Parathyroid adenoma (tissue), 2 donors: ENCODE data around the gene WNT5A.

Experiments
- H2AFZ ChIP-seq: fragments of 300-600 bp; sonication (generic); one replicate; pipeline ENCODE4 v1.7.0; 2017; ENCODE audit warnings: antibody characterized with exemption, mild to moderate bottlenecking
- H3K27ac ChIP-seq: fragments of 300-600 bp; sonication (generic); one replicate; pipeline ENCODE4 v1.7.0; 2017
- H3K27me3 ChIP-seq: fragments of 300-600 bp; sonication (generic); one replicate; pipeline ENCODE4 v1.7.0; 2017; ENCODE audit warnings: low read length; ENCODE audit not compliant: control insufficient read depth, insufficient read depth
- H3K36me3 ChIP-seq: fragments of 300-600 bp; sonication (generic); one replicate; pipeline ENCODE4 v1.7.0; 2017; ENCODE audit warnings: low read length; ENCODE audit not compliant: control insufficient read depth, insufficient read depth
- H3K4me1 ChIP-seq: fragments of 300-600 bp; sonication (generic); one replicate; pipeline ENCODE4 v1.7.0; 2017; ENCODE audit warnings: control low read depth
- H3K4me2 ChIP-seq: fragments of 300-600 bp; sonication (generic); one replicate; pipeline ENCODE4 v1.7.0; 2017; ENCODE audit warnings: low read length
- H3K4me3 ChIP-seq: fragments of 300-600 bp; sonication (generic); one replicate; pipeline ENCODE4 v1.7.0; 2017; ENCODE audit warnings: low read depth, low read length
- H3K79me2 ChIP-seq: fragments of 300-600 bp; sonication (generic); one replicate; pipeline ENCODE4 v1.7.0; 2017; ENCODE audit warnings: control low read depth
- H3K9ac ChIP-seq: fragments of 300-600 bp; sonication (generic); one replicate; pipeline ENCODE4 v1.7.0; 2017; ENCODE audit warnings: mild to moderate bottlenecking
- H3K9me3 ChIP-seq: fragments of 300-600 bp; sonication (generic); one replicate; pipeline ENCODE4 v1.7.0; 2017; ENCODE audit warnings: low read length; ENCODE audit not compliant: control insufficient read depth
- CTCF ChIP-seq: fragments of 300-600 bp; sonication (generic); IDR thresholded peaks from one replicate; pipeline ENCODE4 v1.7.0; 2017; ENCODE audit warnings: antibody characterized with exemption, mild to moderate bottlenecking
- donor health status: primary hyperparathyroidism.

Gene WNT5A

GRCh38 chr3:55526332-55527030 lies 39.4 kb upstream of the WNT5A start:
- Histone ChIP-seq H3K4me1 (no peaks in the 10 kb centered on the region), H3K27me3 (no peaks in the 10 kb centered on the region), H3K36me3 (no peaks in the 10 kb centered on the region), H3K27ac (no peak overlapping the region), H3K9me3 (no peaks in the 10 kb centered on the region), H3K9ac (no peak overlapping the region), H3K4me2 (no peak overlapping the region), H3K4me3 (no peak overlapping the region), H3K79me2 (no peaks in the 10 kb centered on the region), H2AFZ (no peak overlapping the region)
- TF ChIP-seq CTCF = no peak

GRCh38 chr3:55525436-55525835 lies 38.3 kb upstream of the WNT5A start:
- no peaks in the 10 kb centered on the region for H3K9me3 ChIP-seq
- no peaks in the 10 kb centered on the region for H3K27me3 ChIP-seq
- no peaks in the 10 kb centered on the region for H3K79me2 ChIP-seq
- H3K27ac ChIP-seq = no peak overlapping the region
- no peak overlapping the region for H3K9ac ChIP-seq
- no peaks in the 10 kb centered on the region for H3K4me1 ChIP-seq
- no peak overlapping the region for H3K4me3 ChIP-seq
- H3K4me2 ChIP-seq = no peak overlapping the region
- H2AFZ ChIP-seq = no peak overlapping the region
- no peaks in the 10 kb centered on the region for H3K36me3 ChIP-seq
- no peak for TF ChIP-seq CTCF

GRCh38 chr3:55524565-55525244 lies 37.6 kb upstream of the WNT5A start:
- TF ChIP-seq CTCF = no peak
- H3K4me2 ChIP-seq = no peak overlapping the region
- H3K9me3 ChIP-seq = no peaks in the 10 kb centered on the region
- H3K36me3 ChIP-seq = no peaks in the 10 kb centered on the region
- no peak overlapping the region for H3K4me3 ChIP-seq
- H3K27me3 ChIP-seq = no peaks in the 10 kb centered on the region
- H2AFZ ChIP-seq = no peak overlapping the region
- H3K79me2 ChIP-seq = no peaks in the 10 kb centered on the region
- no peaks in the 10 kb centered on the region for H3K4me1 ChIP-seq
- no peak overlapping the region for H3K9ac ChIP-seq
- no peak overlapping the region for H3K27ac ChIP-seq

- no peaks in the 10 kb centered on the region for H3K36me3 ChIP-seq
- no peak overlapping the region for H3K4me3 ChIP-seq
- no peak overlapping the region for H2AFZ ChIP-seq
- no peak overlapping the region for H3K27ac ChIP-seq
- H3K4me1 ChIP-seq = no peaks in the 10 kb centered on the region
- no peaks in the 10 kb centered on the region for H3K27me3 ChIP-seq
- H3K9ac ChIP-seq = no peak overlapping the region
- H3K9me3 ChIP-seq = no peaks in the 10 kb centered on the region
- H3K4me2 ChIP-seq = no peak overlapping the region
- TF ChIP-seq CTCF = no peak
- no peaks in the 10 kb centered on the region for H3K79me2 ChIP-seq
These were observed 36.4 kb upstream of the WNT5A start for GRCh38 chr3:55523471-55523870.
